ENCODE measurements around the gene TWNK.
A peak's percentile ranks its signal among the peaks of the same experiment; 100 is the strongest.

TWNK gene

GRCh38 chr10:100986952-100987684 is at the start of gene TWNK, which contains the start of gene MRPL43:
TWNK (plus strand) TSS chr10:100987543; CDS start chr10:100988211, 668 bp downstream.
MRPL43 (minus strand) TSS chr10:100987497; CDS start chr10:100987443, 54 bp downstream.
- peak within 1 kb of the TSS; percentile 56 to 93 (median 80) for H3K27ac ChIP-seq

GRCh38 chr10:100939763-100940344 is 47.5 kb upstream of the TWNK start:
- H3K27ac ChIP-seq, result no peak overlapping the region

More at GRCh38 chr10:100986952-100987684, at the start of gene TWNK, which contains the start of gene MRPL43:
- H3K4me3 ChIP-seq, result peak within 1 kb of the TSS; percentile 68 to 99 (median 77)

GRCh38 chr10:100942229-100942628 is 45.1 kb upstream of the TWNK start:
- Histone ChIP-seq H3K27ac (no peak overlapping the region), H3K4me3 (no peak overlapping the region)

More at GRCh38 chr10:100939763-100940344, 47.5 kb upstream of the TWNK start:
- H3K4me3 ChIP-seq, result no peak overlapping the region

DNA sequence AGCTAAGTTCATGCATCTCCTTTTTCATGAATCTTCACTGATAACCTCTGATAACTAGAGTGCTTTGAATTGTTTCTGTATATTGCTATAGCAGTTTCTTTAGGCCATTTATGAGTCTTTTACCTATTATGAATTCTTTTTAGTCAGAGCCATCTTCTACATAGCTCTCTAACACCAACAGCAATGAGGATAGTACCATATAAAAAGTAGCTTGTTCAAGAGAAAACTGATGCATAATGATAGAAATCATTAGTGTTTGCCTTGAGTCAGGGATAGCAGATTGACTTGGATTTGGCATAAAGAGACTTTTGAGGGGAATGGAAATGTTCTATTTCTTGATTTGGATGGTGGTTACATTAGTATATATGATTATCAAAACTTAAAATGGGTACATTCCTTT is 43.8 kb upstream of the TWNK start:
- no peak overlapping the region for H3K4me3 ChIP-seq
- no peak overlapping the region for H3K27ac ChIP-seq

- Histone ChIP-seq H3K27ac (no peak overlapping the region), H3K4me3 (no peak overlapping the region)
Measured at GRCh38 chr10:100945754-100946153, 41.6 kb upstream of the TWNK start.

- H3K27ac ChIP-seq, result no peak overlapping the region
- no peak overlapping the region for H3K4me3 ChIP-seq
Measured at GRCh38 chr10:100948916-100949315, 38.4 kb upstream of the TWNK start.

DNA sequence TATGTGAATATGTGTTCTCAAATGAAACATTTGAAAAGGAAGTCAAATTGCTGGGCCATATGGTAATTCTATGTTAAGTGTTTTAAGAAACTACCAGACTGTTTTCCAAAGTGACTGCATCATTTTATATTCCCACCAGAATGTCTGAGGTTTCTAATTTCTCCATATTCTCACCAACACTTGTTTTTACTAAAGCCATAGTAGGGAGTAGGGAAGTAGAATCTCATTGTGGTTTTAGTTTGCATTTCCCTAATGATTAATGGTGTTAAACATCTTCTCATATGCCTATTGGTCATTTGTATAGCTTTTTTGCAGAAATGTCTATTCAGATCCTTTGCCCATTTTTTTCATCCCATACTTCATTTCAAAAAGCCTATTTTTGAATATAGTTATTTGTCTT is 27.1 kb upstream of the TWNK start:
- no peak overlapping the region for H3K27ac ChIP-seq

DNA sequence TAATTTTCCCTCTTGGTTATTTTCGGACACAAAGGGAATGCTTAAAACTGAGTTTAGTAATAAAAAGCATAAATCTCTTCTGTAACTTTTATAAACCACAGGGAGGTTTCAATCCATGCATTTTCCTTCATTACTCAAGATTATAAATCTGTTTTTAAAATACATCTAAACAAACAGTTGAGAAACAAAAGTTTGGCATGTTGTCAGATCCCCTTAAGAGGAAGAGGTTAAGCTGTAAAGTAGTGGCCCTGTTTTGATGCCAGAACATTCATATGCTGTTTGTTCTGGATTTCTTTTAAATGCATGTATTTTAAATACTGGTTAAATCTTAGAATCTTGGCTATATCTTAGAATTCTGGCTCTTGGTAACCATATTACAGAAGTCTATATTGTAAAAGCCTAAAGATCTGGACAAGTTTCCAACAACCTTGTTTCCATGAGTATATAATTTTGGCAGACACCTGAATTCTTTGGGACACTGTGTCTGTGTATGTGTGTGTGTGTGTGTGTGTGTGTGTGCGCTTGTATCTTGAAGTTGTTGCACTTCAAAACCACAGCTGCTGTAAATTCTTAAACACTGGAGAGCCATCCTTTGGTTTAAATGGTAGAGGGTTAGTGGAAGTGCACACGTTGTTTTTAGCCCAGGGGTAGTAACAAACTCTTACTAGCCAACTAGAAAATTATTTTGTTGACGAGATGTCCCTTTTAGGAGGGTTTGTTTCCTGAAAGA is 24.8 kb upstream of the TWNK start:
- H3K4me3 ChIP-seq, result no peak overlapping the region
- no peak overlapping the region for H3K27ac ChIP-seq

More for the DNA sequence above, 27.1 kb upstream of the TWNK start:
- no peak overlapping the region for H3K4me3 ChIP-seq

- H3K4me3 ChIP-seq, result no peak overlapping the region
- no peak overlapping the region for H3K27ac ChIP-seq
Measured at GRCh38 chr10:100963826-100964225, 23.5 kb upstream of the TWNK start.

DNA sequence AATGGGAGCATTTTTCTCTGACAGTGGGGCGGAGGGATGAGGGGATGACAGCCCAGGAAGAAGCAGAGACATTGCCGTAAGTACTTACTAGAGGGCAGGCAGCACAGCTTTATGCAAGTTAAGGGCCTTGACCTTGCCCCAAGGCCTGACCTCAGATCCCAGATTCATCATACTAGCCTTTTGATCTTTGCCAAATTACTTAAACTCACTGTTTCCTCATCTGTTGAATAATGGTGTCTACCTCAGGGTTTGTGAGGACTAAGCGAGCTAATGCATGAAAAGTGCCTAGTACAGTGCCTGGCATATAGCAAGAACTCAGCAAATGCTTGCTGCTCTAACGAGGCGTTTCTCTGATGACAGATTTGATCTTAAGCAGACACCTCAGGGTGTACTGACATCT is 21.5 kb upstream of the TWNK start:
- no peak overlapping the region for H3K27ac ChIP-seq

DNA sequence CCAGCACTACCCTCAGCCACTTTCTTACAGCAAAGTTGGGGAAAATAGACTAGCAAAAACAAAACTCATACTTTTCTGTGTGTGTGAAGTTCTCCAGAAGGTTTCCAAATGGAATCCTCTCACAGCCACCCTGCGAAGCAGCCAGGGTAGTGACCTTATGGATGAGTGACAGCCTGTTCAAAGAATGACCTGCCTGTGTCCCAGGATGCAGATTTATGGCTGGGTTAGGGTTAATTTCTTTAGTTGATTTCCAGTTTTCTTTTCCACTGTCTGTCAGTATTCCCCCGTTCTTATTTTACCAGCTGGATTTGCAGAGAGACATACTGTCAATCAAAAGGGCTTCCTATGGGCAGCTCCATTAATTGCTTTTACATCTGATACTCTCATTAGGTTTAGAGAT is 20.5 kb upstream of the TWNK start:
- Histone ChIP-seq H3K27ac (no peak overlapping the region), H3K4me3 (no peak overlapping the region)

More for the DNA sequence above, 21.5 kb upstream of the TWNK start:
- no peak overlapping the region for H3K4me3 ChIP-seq

GRCh38 chr10:100967332-100967731 is 20.0 kb upstream of the TWNK start:
- Histone ChIP-seq H3K27ac (no peak overlapping the region), H3K4me3 (no peak overlapping the region)

GRCh38 chr10:100968062-100968736 is 19.1 kb upstream of the TWNK start:
- Histone ChIP-seq H3K27ac (no peak overlapping the region), H3K4me3 (no peak overlapping the region)

- peak overlapping the region; percentile 35 to 57 (median 44) for H3K4me3 ChIP-seq
- peak overlapping the region in 3 of 21 experiments; percentile 18 to 60 (median 37) for H3K27ac ChIP-seq
Measured at GRCh38 chr10:100968863-100969186, 18.5 kb upstream of the TWNK start.

GRCh38 chr10:100969187-100970075 is 17.9 kb upstream of the TWNK start, which contains the start of gene SEMA4G:
SEMA4G (plus strand) TSS chr10:100969504; CDS start chr10:100972913, 3,409 bp downstream.
- Histone ChIP-seq H3K27ac (peak within 1 kb of the TSS in 13 of 21 experiments; percentile 4 to 60 (median 31)), H3K4me3 (peak within 1 kb of the TSS; percentile 35 to 57 (median 44))

DNA sequence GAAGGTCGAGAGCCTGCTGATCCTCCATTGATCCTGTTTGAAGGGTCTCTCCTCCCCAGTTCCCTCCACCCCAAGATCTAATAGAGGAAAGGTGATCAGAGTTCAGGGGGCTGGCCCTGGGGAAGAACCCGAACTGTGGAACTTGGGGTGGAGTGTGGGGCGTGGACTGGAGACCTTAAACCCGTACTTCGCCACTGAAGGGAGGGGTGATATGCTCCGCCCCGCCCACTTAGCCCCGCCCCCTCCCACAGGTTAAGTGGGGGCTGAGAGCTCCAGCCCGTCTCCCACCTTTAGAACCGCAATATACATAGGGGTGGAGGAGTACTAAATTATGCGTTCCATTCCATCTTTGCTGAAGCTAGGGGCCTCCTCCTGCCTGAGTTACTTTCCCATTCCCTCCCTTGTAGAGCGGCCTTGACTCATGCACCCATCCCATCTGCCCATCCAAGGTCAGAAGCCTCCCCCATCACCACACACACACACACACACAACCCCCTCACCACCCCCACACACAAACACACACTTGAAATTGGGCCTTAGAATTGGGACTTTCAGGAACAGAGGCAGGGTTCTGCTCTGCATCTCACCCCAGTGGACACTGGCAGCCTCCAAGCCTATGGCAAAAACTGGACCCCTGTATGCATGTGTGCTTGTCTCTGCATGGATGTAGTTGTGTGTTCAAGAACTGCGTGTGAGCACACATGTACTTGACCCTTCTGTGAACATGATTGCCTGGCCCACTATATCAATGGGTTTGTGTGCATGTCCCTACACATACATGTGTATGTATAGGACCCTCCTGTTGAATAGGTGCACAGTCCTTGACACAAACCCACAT is 17.0 kb upstream of the TWNK start:
- Histone ChIP-seq H3K27ac (peak overlapping the region in 5 of 21 experiments; percentile 18 to 50 (median 36)), H3K4me3 (peak overlapping the region; percentile 35 to 57 (median 44))

- Histone ChIP-seq H3K27ac (no peak overlapping the region), H3K4me3 (no peak overlapping the region)
Measured at GRCh38 chr10:100970914-100971811, 16.2 kb upstream of the TWNK start.
